Measurements from ENCODE around the gene CD300A. TPM values are rescaled to one million over a fixed set of nuclear protein-coding genes. Genes with fewer than 3 reads are reported as not detected.

CD300A gene
- polyA plus RNA-seq, 2 donors: 1.3 to 1.6 TPM

DNA sequence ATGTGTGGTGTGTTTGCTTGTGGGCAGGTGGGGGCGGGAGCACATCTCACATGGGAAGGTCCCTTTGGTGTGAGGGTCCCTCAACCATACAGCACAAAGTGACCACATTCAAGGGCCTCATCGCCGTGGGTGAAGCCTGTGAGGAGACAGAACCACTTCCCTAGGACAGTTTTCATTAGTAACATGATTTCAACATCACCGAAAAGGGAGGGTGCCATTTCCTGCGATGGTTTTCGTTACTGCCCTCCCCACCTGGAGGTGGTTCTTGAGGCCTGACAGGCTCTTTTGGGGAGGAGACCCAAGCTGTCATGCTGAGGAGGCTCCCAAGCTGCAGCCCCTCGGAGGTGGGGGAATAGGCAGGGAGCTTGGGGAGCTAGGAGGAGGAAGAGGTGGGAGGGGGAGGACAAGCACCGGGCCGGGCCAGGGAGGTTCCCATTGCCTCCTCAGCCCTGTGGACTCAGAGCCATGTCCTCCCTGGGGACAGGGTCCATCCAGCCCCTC is 55.3 kb downstream of the CD300A start:
- no peaks in the 10 kb centered on the region for H3K4me1 ChIP-seq (ENCODE audit: control insufficient read depth in 2 of 2, insufficient read depth in 2 of 2, low read length in 1 of 2)
- no peak overlapping the region for H3K27ac ChIP-seq (ENCODE audit: low read depth in 2 of 2, low read length in 1 of 2)
- H3K4me3 ChIP-seq (ENCODE audit: low read depth in 1 of 2, low read length in 2 of 2): no peak overlapping the region
- H3K27me3 ChIP-seq (ENCODE audit: control insufficient read depth in 1 of 2, insufficient read depth in 2 of 2, low read length in 2 of 2): no peaks in the 10 kb centered on the region
- no peaks in the 10 kb centered on the region for H3K36me3 ChIP-seq (ENCODE audit: control insufficient read depth in 2 of 2, insufficient read depth in 2 of 2, low read length in 1 of 2)
- WGBS, 2 donors: 62 to 80% methylated on average over 9 of the region's 9 CpGs
- H3K9me3 ChIP-seq (ENCODE audit: control insufficient read depth in 2 of 2, insufficient read depth in 1 of 2, low read depth in 1 of 2, low read length in 1 of 2): peaks cover 8 to 17% of the 10 kb centered on the region in 2 donors

- Histone ChIP-seq H3K36me3 (ENCODE audit: control insufficient read depth in 2 of 2, insufficient read depth in 2 of 2, low read length in 1 of 2) (no peaks in the 10 kb centered on the region), H3K9me3 (ENCODE audit: control insufficient read depth in 2 of 2, insufficient read depth in 1 of 2, low read depth in 1 of 2, low read length in 1 of 2) (peaks cover 8 to 17% of the 10 kb centered on the region in 2 donors), H3K4me3 (ENCODE audit: low read depth in 1 of 2, low read length in 2 of 2) (no peak overlapping the region), H3K4me1 (ENCODE audit: control insufficient read depth in 2 of 2, insufficient read depth in 2 of 2, low read length in 1 of 2) (no peaks in the 10 kb centered on the region), H3K27me3 (ENCODE audit: control insufficient read depth in 1 of 2, insufficient read depth in 2 of 2, low read length in 2 of 2) (no peaks in the 10 kb centered on the region), H3K27ac (ENCODE audit: low read depth in 2 of 2, low read length in 1 of 2) (no peak overlapping the region)
- 81 to 82% methylated on average over 10 of the region's 10 CpGs for WGBS, 2 donors
These were observed 56.1 kb downstream of the CD300A start for GRCh38 chr17:74522381-74523105.

- H3K27me3 ChIP-seq (ENCODE audit: control insufficient read depth in 1 of 2, insufficient read depth in 2 of 2, low read length in 2 of 2): no peaks in the 10 kb centered on the region
- H3K36me3 ChIP-seq (ENCODE audit: control insufficient read depth in 2 of 2, insufficient read depth in 2 of 2, low read length in 1 of 2): no peaks in the 10 kb centered on the region
- 80 to 84% methylated on average over 3 of the region's 3 CpGs for WGBS, 2 donors
- H3K4me1 ChIP-seq (ENCODE audit: control insufficient read depth in 2 of 2, insufficient read depth in 2 of 2, low read length in 1 of 2): no peaks in the 10 kb centered on the region
- no peak overlapping the region for H3K4me3 ChIP-seq (ENCODE audit: low read depth in 1 of 2, low read length in 2 of 2)
- no peak overlapping the region for H3K27ac ChIP-seq (ENCODE audit: low read depth in 2 of 2, low read length in 1 of 2)
- peaks cover 8 to 17% of the 10 kb centered on the region in 2 donors for H3K9me3 ChIP-seq (ENCODE audit: control insufficient read depth in 2 of 2, insufficient read depth in 1 of 2, low read depth in 1 of 2, low read length in 1 of 2)
These were observed 56.9 kb downstream of the CD300A start for GRCh38 chr17:74523308-74523707.

DNA sequence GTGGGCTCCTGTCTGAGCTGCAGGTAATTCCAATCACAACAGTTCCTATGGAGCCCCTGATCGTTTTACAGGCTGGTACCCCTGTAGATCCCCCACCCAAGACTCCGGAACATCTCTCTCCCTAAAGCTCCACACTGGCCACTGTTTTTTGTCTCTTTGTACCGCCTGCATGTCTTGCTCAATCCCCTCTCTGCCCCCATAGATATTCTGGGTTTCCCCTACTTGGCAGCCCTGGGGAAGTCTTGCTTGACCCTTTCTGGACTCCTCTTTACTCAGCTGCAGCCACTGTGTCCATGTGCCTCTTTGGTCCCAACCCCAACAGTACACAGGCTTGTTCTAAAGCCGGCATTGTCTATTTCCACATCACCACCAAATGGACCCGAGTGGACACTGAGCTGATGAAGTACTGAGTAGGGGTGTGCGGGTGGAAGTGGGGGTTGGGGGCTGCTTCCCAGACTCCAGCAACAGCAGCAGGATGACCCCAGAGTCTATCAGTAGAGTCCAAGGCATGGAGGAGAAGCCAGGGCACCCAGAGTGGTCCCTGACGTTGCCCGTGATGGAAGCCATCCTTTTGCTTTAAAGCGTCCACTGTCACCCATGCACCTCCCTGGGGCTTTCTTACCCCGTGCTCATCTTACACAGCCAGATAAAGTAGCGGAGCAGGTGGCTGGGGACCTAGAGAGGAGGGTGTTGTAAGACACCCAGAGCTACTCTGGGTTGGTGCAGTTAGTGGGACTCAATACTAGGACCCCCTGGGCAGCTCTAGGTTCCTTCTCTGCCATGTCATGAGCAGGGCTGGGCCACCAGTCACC is 58.4 kb downstream of the CD300A start:
- H3K27me3 ChIP-seq (ENCODE audit: control insufficient read depth in 1 of 2, insufficient read depth in 2 of 2, low read length in 2 of 2): no peaks in the 10 kb centered on the region
- no peaks in the 10 kb centered on the region for H3K4me1 ChIP-seq (ENCODE audit: control insufficient read depth in 2 of 2, insufficient read depth in 2 of 2, low read length in 1 of 2)
- H3K9me3 ChIP-seq (ENCODE audit: control insufficient read depth in 2 of 2, insufficient read depth in 1 of 2, low read depth in 1 of 2, low read length in 1 of 2): peaks cover 8 to 17% of the 10 kb centered on the region in 2 donors
- H3K4me3 ChIP-seq (ENCODE audit: low read depth in 1 of 2, low read length in 2 of 2): no peak overlapping the region
- H3K27ac ChIP-seq (ENCODE audit: low read depth in 2 of 2, low read length in 1 of 2): no peak overlapping the region
- H3K36me3 ChIP-seq (ENCODE audit: control insufficient read depth in 2 of 2, insufficient read depth in 2 of 2, low read length in 1 of 2): no peaks in the 10 kb centered on the region
- 78 to 79% methylated on average over 11 of the region's 11 CpGs for WGBS, 2 donors

- Histone ChIP-seq H3K27me3 (ENCODE audit: control insufficient read depth in 1 of 2, insufficient read depth in 2 of 2, low read length in 2 of 2) (no peaks in the 10 kb centered on the region), H3K36me3 (ENCODE audit: control insufficient read depth in 2 of 2, insufficient read depth in 2 of 2, low read length in 1 of 2) (no peaks in the 10 kb centered on the region), H3K9me3 (ENCODE audit: control insufficient read depth in 2 of 2, insufficient read depth in 1 of 2, low read depth in 1 of 2, low read length in 1 of 2) (peaks cover 8 to 17% of the 10 kb centered on the region in 2 donors), H3K4me1 (ENCODE audit: control insufficient read depth in 2 of 2, insufficient read depth in 2 of 2, low read length in 1 of 2) (no peaks in the 10 kb centered on the region), H3K4me3 (ENCODE audit: low read depth in 1 of 2, low read length in 2 of 2) (no peak overlapping the region), H3K27ac (ENCODE audit: low read depth in 2 of 2, low read length in 1 of 2) (no peak overlapping the region)
- 77 to 93% methylated on average over 1 of the region's 1 CpG for WGBS, 2 donors
These were observed 59.0 kb downstream of the CD300A start for GRCh38 chr17:74525465-74525725.

GRCh38 chr17:74525781-74526288 is 59.4 kb downstream of the CD300A start:
- H3K27ac ChIP-seq (ENCODE audit: low read depth in 2 of 2, low read length in 1 of 2): no peak overlapping the region
- H3K27me3 ChIP-seq (ENCODE audit: control insufficient read depth in 1 of 2, insufficient read depth in 2 of 2, low read length in 2 of 2): no peaks in the 10 kb centered on the region
- peaks cover 8 to 17% of the 10 kb centered on the region in 2 donors for H3K9me3 ChIP-seq (ENCODE audit: control insufficient read depth in 2 of 2, insufficient read depth in 1 of 2, low read depth in 1 of 2, low read length in 1 of 2)
- H3K4me1 ChIP-seq (ENCODE audit: control insufficient read depth in 2 of 2, insufficient read depth in 2 of 2, low read length in 1 of 2): no peaks in the 10 kb centered on the region
- no peaks in the 10 kb centered on the region for H3K36me3 ChIP-seq (ENCODE audit: control insufficient read depth in 2 of 2, insufficient read depth in 2 of 2, low read length in 1 of 2)
- H3K4me3 ChIP-seq (ENCODE audit: low read depth in 1 of 2, low read length in 2 of 2): no peak overlapping the region
- WGBS, 2 donors: 85 to 88% methylated on average over 14 of the region's 14 CpGs

DNA sequence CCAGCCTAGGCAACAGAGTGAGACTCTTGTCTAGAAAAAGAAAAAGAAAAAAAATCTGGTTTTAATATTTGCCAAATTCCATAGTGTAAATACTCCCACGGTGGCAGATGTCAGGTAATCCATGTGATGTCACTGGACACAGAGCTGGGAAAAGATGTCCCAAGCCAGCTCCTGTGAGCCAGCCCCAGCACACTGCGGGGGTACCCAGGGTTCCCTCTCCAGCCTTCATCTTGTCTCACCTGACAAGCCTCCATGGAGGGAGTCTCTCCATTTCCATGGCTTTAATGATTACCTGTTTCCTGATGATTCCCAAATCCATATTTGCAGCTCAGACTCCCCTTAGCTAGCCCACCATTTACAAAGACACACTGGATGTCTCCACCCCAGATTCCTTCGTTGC is 60.2 kb downstream of the CD300A start:
- Histone ChIP-seq H3K27ac (ENCODE audit: low read depth in 2 of 2, low read length in 1 of 2) (no peak overlapping the region), H3K36me3 (ENCODE audit: control insufficient read depth in 2 of 2, insufficient read depth in 2 of 2, low read length in 1 of 2) (no peaks in the 10 kb centered on the region), H3K4me3 (ENCODE audit: low read depth in 1 of 2, low read length in 2 of 2) (no peak overlapping the region), H3K9me3 (ENCODE audit: control insufficient read depth in 2 of 2, insufficient read depth in 1 of 2, low read depth in 1 of 2, low read length in 1 of 2) (peaks cover 8 to 15% of the 10 kb centered on the region in 2 donors), H3K4me1 (ENCODE audit: control insufficient read depth in 2 of 2, insufficient read depth in 2 of 2, low read length in 1 of 2) (no peaks in the 10 kb centered on the region), H3K27me3 (ENCODE audit: control insufficient read depth in 1 of 2, insufficient read depth in 2 of 2, low read length in 2 of 2) (no peaks in the 10 kb centered on the region)
- WGBS, 2 donors: 55 to 57% methylated on average over 3 of the region's 3 CpGs

DNA sequence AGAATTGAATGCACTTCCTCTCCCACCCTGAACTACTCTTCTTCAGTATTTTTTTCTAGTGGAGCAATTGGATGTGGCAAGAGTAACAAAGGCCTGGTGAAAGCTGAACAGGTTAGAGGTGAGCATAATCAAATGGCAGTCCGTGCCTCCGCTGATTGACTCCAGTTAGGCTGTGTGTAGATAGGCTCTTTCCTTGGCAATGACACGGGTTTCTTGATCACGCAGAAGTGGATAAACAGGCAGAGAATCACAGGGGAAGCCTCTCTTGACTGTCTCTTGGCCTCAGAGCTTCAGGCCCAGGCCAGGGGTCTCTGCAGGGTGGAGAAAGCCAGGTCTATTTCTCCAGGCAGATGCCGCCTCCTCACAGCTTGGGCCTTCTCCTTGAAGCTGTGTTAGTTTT is 60.6 kb downstream of the CD300A start:
- 88% methylated on average over 5 of the region's 5 CpGs for WGBS, 2 donors
- Histone ChIP-seq H3K4me3 (ENCODE audit: low read depth in 1 of 2, low read length in 2 of 2) (no peak overlapping the region), H3K4me1 (ENCODE audit: control insufficient read depth in 2 of 2, insufficient read depth in 2 of 2, low read length in 1 of 2) (no peaks in the 10 kb centered on the region)

DNA sequence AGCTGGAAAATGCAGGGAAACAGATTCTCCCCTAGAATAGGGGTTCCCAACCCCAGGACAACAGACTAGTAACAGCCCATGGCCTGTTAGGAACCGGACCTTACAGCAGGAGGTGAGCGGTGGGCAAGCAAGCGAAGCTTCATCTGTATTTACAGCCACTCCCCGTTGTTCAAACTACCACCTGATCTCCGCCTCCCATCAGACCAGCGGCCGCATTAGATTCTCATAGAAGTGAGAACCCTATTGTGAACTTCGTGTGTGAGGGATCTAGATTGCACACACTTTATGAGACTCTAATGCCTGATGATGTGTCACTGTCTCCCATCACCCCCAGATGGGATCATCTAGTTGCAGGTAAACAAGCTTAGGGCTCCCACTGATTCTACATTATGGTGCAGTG is 61.3 kb downstream of the CD300A start:
- WGBS, 2 donors: 85 to 86% methylated on average over 8 of the region's 8 CpGs
- H3K36me3 ChIP-seq (ENCODE audit: control insufficient read depth in 2 of 2, insufficient read depth in 2 of 2, low read length in 1 of 2): no peaks in the 10 kb centered on the region

More for the DNA sequence above, 60.6 kb downstream of the CD300A start:
- Histone ChIP-seq H3K9me3 (ENCODE audit: control insufficient read depth in 2 of 2, insufficient read depth in 1 of 2, low read depth in 1 of 2, low read length in 1 of 2) (peaks cover 8 to 13% of the 10 kb centered on the region in 2 donors), H3K27me3 (ENCODE audit: control insufficient read depth in 1 of 2, insufficient read depth in 2 of 2, low read length in 2 of 2) (no peaks in the 10 kb centered on the region), H3K27ac (ENCODE audit: low read depth in 2 of 2, low read length in 1 of 2) (no peak overlapping the region), H3K36me3 (ENCODE audit: control insufficient read depth in 2 of 2, insufficient read depth in 2 of 2, low read length in 1 of 2) (no peaks in the 10 kb centered on the region)

More for the DNA sequence above, 61.3 kb downstream of the CD300A start:
- H3K4me1 ChIP-seq (ENCODE audit: control insufficient read depth in 2 of 2, insufficient read depth in 2 of 2, low read length in 1 of 2): no peaks in the 10 kb centered on the region
- H3K27ac ChIP-seq (ENCODE audit: low read depth in 2 of 2, low read length in 1 of 2): no peak overlapping the region
- no peaks in the 10 kb centered on the region for H3K27me3 ChIP-seq (ENCODE audit: control insufficient read depth in 1 of 2, insufficient read depth in 2 of 2, low read length in 2 of 2)
- H3K4me3 ChIP-seq (ENCODE audit: low read depth in 1 of 2, low read length in 2 of 2): no peak overlapping the region
- peaks cover 5 to 8% of the 10 kb centered on the region in 2 donors for H3K9me3 ChIP-seq (ENCODE audit: control insufficient read depth in 2 of 2, insufficient read depth in 1 of 2, low read depth in 1 of 2, low read length in 1 of 2)

Data from esophagus (tissue), 2 donors.